Stimulated activated CD8-positive, alpha-beta memory T cell treated with anti-CD3 and anti-CD28 coated beads, Interleukin-7, amount 100 ng/mL, for 4 hours (primary cell): ENCODE data around the gene PLEKHN1.
"Not testable (repeated sequence)": the region's sequence is repeated elsewhere in the genome, so short reads cannot be mapped to it uniquely, and the experiment has no call there.

Experiments
- DNase-seq, 2 donors: peaks; one replicate each; pipeline ENCODE4 v3.0.0-alpha.2; 2020; ENCODE audit warnings: low read depth in 2 of 2

The PLEKHN1 gene

GRCh38 chr1:974293-974640 lies 8.0 kb downstream of the PLEKHN1 start:
- DNase-seq, result no peak

DNA sequence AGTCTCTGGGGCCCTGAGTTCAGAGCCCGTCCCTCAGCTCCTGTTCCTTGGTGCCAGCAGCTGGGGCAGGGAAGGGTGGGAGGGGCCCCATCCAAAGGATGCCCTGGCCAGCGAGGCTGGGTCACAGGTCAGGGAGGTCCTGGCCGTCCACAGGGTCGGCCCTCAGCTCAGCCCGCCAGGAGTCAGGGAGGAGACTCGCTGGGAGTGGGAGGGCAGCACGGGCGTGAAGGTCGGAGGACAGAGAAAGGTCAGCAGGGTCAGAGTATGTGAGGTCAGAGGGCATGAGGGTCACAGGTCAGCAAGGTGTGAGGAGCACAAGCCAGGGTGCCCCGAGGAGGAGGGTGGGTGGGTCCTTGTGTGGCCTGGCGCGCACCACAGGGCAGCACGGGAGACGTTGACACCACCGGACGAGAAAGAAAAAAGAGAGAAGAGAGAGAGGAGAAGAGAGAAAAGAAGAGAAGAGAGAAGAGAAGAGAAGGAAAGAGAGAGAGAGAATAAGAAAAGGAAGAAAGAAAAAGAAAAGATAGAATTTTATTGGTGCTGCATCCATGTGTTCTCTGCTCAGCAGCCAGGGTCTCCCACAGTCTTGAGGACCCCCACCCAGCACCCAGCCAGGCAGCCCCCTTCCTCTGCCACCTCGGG lies 8.5 kb downstream of the PLEKHN1 start:
- DNase-seq, result no peak

GRCh38 chr1:975365-975764 lies 9.1 kb downstream of the PLEKHN1 start:
- DNase-seq, result no peak

GRCh38 chr1:975896-976683 lies 9.8 kb downstream of the PLEKHN1 start:
- DNase-seq, result peak in 1 of 2 donors; percentile 52

DNA sequence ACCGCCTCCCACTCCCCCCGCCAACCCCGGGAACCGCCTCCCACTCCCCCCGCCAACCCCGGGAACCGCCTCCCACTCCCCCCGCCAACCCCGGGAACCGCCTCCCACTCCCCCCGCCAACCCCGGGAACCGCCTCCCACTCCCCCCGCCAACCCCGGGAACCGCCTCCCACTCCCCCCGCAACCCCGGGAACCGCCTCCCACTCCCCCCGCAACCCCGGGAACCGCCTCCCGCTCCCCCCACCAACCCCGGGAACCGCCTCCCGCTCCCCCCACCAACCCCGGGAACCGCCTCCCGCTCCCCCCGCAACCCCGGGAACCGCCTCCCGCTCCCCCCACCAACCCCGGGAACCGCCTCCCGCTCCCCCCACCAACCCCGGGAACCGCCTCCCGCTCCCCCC lies 10.5 kb downstream of the PLEKHN1 start:
- not testable (repeated sequence) for DNase-seq

- DNase-seq, result no peak
These were observed 12.0 kb downstream of the PLEKHN1 start for GRCh38 chr1:978069-978834.

DNA sequence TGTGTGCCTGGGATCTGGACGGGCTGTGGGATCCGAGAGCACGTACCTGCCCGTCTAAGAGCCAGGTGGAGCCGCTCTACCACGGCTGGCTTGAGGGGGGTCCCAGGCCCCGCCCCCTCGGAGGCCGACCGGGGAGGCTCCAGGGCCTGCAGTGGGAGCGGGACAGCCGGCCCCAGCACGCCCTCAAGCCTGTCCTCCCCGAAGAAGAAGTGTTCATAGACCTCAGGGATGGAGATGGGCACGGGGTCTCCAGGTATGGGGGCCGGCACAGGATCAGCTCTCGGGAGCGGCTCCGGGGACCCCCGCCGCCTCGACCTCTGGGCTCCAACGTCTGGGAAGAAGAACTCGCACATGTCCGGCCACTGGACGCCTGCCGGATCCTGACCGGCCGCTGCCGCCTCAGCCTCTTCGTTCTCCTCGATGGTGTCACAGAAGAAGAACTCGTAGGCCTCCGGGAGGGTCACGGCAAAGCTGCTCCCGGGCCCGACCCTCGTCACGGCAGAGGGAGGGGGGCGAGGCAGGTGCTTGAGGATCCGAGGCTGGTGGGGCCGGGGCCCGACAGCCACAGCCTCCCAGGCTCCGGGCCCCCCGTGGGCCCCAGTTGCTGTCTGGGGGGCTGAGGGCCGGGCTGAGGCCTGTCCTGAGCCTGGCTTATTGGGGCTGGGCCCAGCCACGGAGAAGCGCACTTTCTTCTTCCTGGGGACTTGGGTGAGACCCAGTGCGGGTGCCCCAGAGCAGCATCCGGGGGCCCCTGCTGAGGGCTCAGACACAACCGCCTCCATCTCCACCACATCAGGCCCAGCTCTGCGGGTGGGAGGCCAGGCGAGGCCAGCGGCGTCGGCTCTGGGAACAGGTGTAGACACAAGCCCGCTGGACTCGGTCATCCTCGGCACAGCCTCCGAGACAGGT lies 12.8 kb downstream of the PLEKHN1 start:
- no peak for DNase-seq

DNA sequence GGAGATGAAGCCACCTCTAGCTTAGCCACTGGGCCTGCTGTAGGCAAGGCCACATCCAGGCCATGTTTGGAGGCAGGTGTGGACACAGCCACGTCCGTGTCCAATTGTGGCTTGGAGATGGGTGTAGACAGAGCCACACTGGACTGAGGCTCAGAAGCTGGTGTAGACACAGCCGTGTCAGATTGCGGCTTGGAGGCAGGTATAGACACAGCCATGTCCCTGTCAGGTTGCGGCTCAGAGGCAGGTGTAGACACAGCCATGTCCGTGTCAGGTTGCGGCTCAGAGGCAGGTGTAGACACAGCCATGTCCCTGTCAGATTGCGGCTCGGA lies 13.4 kb downstream of the PLEKHN1 start:
- no peak for DNase-seq

- no peak for DNase-seq
These were observed 13.9 kb downstream of the PLEKHN1 start for GRCh38 chr1:980137-980571.

DNA sequence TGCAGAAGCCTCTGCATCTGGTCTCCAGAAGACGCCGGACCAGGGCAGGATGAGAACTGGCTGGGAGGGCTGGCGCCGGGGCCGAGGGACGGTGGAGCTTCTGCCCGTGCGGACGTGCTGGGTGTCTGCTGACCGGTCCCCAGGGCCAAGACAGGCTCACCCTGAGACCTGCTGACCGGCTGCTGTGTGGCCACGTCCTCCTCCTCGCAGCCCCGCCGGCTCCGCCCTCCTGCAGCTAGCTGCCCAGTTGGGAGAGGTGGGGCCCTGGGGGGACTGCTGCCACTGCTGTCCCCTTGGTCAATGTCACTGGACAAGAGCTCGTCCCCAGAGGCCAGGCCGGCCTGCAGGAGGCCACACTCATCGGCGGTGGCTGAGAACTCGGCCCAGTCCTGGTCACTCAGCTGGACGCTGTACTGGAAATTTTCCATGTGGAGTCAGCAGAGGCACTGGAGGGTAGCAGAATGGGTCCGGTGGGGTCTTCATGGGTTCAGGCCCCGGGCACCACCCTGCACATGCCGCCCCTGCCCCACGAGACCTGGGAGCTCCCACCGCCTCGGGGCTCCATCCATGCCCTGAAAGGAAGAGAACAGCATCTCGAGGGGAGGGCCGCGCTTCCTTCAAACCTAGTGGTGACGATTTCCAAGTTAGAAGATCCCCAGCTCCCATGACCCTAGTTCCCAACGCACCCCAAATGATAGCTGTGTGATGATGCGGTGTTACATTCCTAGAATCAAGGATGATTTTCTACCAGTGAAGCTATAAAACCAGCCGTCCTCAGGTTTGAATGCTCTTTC lies 14.5 kb downstream of the PLEKHN1 start:
- DNase-seq, result no peak

- DNase-seq, result no peak
These were observed 15.2 kb downstream of the PLEKHN1 start for GRCh38 chr1:981491-981954.

DNA sequence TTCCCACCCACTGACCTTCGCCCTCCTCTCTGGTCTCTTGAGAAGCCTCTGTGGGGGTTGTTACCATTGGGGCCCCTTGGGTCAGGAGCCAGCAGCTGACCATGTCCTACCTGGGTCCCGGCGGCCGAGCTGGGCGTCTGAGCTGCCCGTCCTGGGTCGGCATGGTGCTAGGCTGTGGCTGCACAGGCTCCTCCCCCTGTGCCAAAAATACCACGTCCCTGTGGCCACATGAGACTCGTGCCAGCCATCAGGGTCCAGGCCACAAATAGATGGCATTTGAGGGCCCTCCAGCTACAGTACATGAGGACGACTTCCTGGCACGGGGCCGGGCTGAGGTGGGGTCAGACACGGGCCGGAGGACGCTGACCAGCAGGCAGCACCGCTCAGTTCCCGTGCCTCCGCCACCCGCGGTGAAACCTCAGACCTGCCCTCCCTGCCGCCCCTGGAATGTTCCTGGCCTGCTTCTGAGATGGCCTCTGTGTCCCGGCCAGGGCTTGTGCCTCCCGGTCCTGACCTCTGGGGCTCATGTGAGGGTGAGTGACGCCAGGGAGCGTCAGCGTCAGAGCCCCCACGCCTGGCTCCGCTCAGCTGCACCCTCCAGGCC lies 15.8 kb downstream of the PLEKHN1 start, which contains the start of gene PERM1:
TSS of gene PERM1 (minus strand) at position 139 of the 604 bp plus-strand sequence. CDS start 1,064 bp downstream, outside the sequence.
- no peak for DNase-seq

DNA sequence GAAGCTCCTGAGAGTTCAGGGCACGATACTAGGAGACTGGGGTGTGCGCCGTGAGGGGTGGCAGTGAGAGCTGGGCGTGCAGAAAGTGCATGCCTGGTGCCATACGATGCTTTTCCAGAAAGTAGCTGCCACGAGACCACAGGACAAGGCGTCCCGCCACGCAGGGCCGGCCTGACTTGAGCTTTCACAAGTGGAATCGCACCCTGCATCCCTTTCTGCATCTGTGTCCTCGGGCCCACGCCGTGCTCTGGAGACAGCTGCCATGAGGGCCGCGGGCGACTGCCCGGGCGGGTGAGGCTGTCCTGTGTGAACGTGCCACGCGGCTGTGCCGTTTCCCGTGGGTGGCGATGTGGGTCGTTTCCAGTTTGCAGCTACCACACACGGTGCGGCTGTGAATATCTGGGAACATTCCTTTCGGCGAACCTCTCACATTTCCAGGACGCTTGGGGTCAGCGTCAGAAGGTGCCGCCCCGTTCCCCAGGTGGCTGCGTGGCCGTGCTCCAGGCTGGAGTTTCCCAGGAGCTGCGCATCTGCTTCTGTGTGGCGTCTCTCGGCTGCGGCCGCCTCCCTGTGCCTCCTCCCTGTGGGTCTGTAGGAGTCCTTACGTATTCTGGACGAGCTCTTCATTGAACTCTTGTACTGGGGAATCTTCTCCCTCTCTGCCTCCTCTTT lies 16.6 kb downstream of the PLEKHN1 start:
- no peak for DNase-seq

DNA sequence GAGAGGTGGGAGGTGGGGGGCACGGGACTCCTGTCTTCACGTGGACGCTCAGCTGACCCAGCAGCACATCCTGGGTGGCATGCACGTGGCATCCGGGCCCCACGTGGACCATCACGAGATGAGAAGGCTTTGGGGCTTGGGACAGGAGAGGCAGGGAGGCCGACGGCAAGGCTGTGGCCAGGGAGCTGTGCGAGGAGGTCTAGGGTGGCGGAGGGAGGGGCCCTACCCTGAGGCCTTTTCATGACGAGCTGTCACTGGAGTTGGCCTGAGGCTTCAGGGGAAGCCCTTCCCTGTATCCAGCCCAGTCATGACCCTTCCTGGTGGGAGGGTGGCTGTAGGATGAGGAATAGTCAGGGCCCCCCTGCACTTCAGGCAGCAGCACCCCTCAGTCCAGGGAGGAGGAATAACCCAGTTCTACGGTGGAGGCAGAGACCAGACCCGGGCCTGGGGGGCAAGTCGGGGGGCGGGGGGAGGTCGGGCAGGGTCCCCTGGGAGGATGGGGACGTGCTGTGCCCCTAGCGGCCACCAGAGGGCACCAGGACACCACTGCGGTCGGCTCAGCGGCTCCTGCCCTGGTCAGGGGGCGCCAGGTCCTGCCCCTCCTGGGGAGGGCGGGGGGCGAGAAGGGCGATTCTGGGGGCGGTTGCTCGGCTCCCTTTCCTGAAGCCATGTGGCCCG lies 17.7 kb downstream of the PLEKHN1 start:
- no peak for DNase-seq

DNA sequence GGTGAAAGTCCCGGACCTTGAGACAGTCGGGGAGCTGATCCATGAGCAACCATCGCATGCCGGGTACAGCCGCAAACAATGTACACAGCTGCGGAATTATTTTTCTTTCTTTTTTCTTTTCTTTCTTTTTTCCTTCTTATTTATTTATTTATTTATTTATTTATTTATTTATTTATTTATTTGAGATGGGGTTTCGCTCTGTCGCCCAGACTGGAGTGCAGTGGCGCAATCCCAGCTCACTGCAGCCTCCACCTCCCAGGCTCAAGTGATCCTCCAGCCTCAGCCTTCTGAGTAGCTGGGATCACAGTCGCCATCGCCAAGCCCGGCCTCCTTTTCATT lies 18.2 kb downstream of the PLEKHN1 start:
- no peak for DNase-seq

- no peak for DNase-seq
These were observed 18.8 kb downstream of the PLEKHN1 start for GRCh38 chr1:985126-985525.

DNA sequence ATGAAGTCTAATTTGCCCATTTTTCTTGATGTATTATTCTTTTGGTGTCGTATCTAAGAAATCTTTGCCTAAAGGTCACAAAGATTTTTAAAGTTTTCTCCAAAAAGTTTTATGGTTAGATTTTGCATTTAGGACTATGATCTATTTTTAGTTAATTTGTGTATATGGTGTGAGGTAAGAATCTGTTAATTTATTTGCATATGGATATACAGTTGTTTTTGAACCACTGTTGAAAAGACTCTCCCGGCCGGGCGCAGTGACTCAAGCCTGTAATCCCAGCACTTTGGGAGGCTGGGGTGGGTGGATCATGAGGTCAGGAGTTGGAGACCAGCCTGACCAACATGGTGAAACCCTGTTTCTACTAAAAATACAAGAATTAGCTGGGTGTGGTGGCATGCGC lies 21.8 kb downstream of the PLEKHN1 start:
- DNase-seq, result not testable (repeated sequence)

GRCh38 chr1:991275-991674 lies 25.0 kb downstream of the PLEKHN1 start:
- not testable (repeated sequence) for DNase-seq

- DNase-seq, result no peak
These were observed 25.6 kb downstream of the PLEKHN1 start for GRCh38 chr1:991895-992294.
